ENCODE results near the gene DGCR8. TPM values are rescaled to one million over a fixed set of nuclear protein-coding genes. Genes with fewer than 3 reads are reported as not detected.

DGCR8 gene
- polyA plus RNA-seq, 2 of the 4 experiments (the other 2 are of a cell fraction): 18.1 to 21.3 TPM

DNA sequence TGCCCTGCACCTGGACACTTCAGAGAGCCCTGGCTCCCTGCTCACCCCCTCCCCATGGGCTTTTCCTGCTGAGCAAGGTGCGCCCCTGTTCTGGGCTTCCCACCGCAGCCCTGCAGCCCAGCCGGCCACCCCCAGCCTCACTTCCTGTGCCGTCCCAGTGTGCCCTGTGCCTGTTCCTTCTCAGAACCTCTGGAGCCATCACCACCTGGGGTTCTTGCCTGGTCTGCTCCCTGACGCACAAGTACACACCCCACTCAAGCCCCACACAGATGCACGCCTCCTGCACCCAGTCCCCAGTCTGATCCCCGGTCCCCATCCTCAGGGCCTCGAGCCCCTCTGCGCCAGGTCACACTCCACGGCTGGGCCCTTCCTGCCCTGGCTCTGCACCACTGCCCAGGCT, 23.9 kb upstream of the DGCR8 start:
- no peak for FAIRE-seq
- Histone ChIP-seq H3K4me3 (no peak overlapping the region), H3K9me3 (no peaks in the 10 kb centered on the region), H3K27ac (no peak overlapping the region), H3K4me2 (no peak overlapping the region), H3K4me1 (no peaks in the 10 kb centered on the region)
- CTCF ChIA-PET: interaction anchor here (0.6 kb wide), 1 partner anchor 13 kb away, joined by 3 read pairs; no protein-coding TSS in a partner anchor
- ATAC-seq: no peak
- POLR2A ChIA-PET: no interaction called here
- 95% methylated on average over 9 of the region's 10 CpGs for WGBS (ENCODE audit: missing lambda C conversion rate)
- no peak for DNase-seq (ENCODE audit: low read depth in 1 of 2, low spot score in 1 of 2)
- TF ChIP-seq ZNF302 (CRISPR knock-in tag; IDR thresholded peaks at IDR 0.05) (no peak), CBX8 (IDR thresholded peaks at IDR 0.05) (no peak), NR3C1 (IDR thresholded peaks at IDR 0.05) (no peak), FOSB (CRISPR knock-in tag; IDR thresholded peaks at IDR 0.05) (no peak), PHF8 (IDR thresholded peaks at IDR 0.05; ENCODE audit: borderline replicate concordance, low read depth) (no peak), EHF (CRISPR knock-in tag; IDR thresholded peaks at IDR 0.05) (no peak), CBX2 (IDR thresholded peaks at IDR 0.05; ENCODE audit: borderline replicate concordance, low read depth) (no peak), ZC3H11A (IDR thresholded peaks at IDR 0.05) (no peak), FOSL2 (IDR thresholded peaks at IDR 0.05) (no peak), FOSL2 (CRISPR knock-in tag; IDR thresholded peaks at IDR 0.05) (no peak), TFCP2L1 (CRISPR knock-in tag; IDR thresholded peaks at IDR 0.05) (no peak), HOXB13 (CRISPR knock-in tag; IDR thresholded peaks at IDR 0.05; ENCODE audit: low read depth) (no peak), NFE2L2 (conservative IDR thresholded peaks at IDR 0.05; ENCODE audit: low read length) (no peak), RARB (CRISPR knock-in tag; IDR thresholded peaks at IDR 0.05) (no peak), HOXB5 (CRISPR knock-in tag; IDR thresholded peaks at IDR 0.05) (no peak), RAD21 (conservative IDR thresholded peaks at IDR 0.05 in 1 of 2, IDR thresholded peaks at IDR 0.05 in 1 of 2) (no peak), MYC (IDR thresholded peaks at IDR 0.05; ENCODE audit: borderline replicate concordance, low read length) (no peak)
- TF ChIP-seq, protein P1, sequence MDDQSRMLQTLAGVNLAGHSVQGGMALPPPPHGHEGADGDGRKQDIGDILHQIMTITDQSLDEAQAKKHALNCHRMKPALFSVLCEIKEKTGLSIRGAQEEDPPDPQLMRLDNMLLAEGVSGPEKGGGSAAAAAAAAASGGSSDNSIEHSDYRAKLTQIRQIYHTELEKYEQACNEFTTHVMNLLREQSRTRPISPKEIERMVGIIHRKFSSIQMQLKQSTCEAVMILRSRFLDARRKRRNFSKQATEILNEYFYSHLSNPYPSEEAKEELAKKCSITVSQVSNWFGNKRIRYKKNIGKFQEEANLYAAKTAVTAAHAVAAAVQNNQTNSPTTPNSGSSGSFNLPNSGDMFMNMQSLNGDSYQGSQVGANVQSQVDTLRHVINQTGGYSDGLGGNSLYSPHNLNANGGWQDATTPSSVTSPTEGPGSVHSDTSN (IDR thresholded peaks at IDR 0.05): no peak
- TF ChIP-seq, protein P2, sequence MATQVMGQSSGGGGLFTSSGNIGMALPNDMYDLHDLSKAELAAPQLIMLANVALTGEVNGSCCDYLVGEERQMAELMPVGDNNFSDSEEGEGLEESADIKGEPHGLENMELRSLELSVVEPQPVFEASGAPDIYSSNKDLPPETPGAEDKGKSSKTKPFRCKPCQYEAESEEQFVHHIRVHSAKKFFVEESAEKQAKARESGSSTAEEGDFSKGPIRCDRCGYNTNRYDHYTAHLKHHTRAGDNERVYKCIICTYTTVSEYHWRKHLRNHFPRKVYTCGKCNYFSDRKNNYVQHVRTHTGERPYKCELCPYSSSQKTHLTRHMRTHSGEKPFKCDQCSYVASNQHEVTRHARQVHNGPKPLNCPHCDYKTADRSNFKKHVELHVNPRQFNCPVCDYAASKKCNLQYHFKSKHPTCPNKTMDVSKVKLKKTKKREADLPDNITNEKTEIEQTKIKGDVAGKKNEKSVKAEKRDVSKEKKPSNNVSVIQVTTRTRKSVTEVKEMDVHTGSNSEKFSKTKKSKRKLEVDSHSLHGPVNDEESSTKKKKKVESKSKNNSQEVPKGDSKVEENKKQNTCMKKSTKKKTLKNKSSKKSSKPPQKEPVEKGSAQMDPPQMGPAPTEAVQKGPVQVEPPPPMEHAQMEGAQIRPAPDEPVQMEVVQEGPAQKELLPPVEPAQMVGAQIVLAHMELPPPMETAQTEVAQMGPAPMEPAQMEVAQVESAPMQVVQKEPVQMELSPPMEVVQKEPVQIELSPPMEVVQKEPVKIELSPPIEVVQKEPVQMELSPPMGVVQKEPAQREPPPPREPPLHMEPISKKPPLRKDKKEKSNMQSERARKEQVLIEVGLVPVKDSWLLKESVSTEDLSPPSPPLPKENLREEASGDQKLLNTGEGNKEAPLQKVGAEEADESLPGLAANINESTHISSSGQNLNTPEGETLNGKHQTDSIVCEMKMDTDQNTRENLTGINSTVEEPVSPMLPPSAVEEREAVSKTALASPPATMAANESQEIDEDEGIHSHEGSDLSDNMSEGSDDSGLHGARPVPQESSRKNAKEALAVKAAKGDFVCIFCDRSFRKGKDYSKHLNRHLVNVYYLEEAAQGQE (IDR thresholded peaks at IDR 0.05): no peak
- TF ChIP-seq, protein P3, sequence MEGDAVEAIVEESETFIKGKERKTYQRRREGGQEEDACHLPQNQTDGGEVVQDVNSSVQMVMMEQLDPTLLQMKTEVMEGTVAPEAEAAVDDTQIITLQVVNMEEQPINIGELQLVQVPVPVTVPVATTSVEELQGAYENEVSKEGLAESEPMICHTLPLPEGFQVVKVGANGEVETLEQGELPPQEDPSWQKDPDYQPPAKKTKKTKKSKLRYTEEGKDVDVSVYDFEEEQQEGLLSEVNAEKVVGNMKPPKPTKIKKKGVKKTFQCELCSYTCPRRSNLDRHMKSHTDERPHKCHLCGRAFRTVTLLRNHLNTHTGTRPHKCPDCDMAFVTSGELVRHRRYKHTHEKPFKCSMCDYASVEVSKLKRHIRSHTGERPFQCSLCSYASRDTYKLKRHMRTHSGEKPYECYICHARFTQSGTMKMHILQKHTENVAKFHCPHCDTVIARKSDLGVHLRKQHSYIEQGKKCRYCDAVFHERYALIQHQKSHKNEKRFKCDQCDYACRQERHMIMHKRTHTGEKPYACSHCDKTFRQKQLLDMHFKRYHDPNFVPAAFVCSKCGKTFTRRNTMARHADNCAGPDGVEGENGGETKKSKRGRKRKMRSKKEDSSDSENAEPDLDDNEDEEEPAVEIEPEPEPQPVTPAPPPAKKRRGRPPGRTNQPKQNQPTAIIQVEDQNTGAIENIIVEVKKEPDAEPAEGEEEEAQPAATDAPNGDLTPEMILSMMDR (IDR thresholded peaks at IDR 0.05): no peak
- TF ChIP-seq, protein P4, sequence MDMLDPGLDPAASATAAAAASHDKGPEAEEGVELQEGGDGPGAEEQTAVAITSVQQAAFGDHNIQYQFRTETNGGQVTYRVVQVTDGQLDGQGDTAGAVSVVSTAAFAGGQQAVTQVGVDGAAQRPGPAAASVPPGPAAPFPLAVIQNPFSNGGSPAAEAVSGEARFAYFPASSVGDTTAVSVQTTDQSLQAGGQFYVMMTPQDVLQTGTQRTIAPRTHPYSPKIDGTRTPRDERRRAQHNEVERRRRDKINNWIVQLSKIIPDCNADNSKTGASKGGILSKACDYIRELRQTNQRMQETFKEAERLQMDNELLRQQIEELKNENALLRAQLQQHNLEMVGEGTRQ (IDR thresholded peaks at IDR 0.05): no peak

Data from A549 (cell line).